Measurements from ENCODE around the gene SPPL3.

The SPPL3 gene

GRCh38 chr12:120836114-120836684 lies 68.0 kb downstream of the SPPL3 start:
- Histone ChIP-seq H4K20me1 (ENCODE audit: control insufficient read depth, insufficient read depth, low read depth, low read length) (no peaks in the 10 kb centered on the region; the same call in 1 of the 2 replicates), H3K36me3 (ENCODE audit: control insufficient read depth, low read length) (no peaks in the 10 kb centered on the region), H3K79me2 (ENCODE audit: control insufficient read depth, low read length) (peaks cover 49% of the 10 kb centered on the region), H3K4me2 (ENCODE audit: low read length) (no peak overlapping the region), H3F3A (ENCODE audit: control insufficient read depth, insufficient read depth) (peaks cover 4% of the 10 kb centered on the region; the same call in 1 of the 2 replicates), H3K27me3 (ENCODE audit: control insufficient read depth, low read length) (no peaks in the 10 kb centered on the region), H3K27ac (ENCODE audit: low read depth, low read length) (no peak overlapping the region), H3K9me2 (replicated peaks; ENCODE audit: control insufficient read depth, low read length) (no peaks in the 10 kb centered on the region), H3K4me1 (ENCODE audit: control insufficient read depth, low read length) (peaks cover 27% of the 10 kb centered on the region), H3K9me3 (ENCODE audit: control insufficient read depth, insufficient read depth, low read length) (no peaks in the 10 kb centered on the region), H3K4me3 (ENCODE audit: low read length) (no peak overlapping the region)
- TF ChIP-seq CTCF (IDR thresholded peaks at IDR 0.05; ENCODE audit: low read depth, low read length, poor library complexity, severe bottlenecking) (no peak), EZH2phosphoT487 (IDR thresholded peaks at IDR 0.05; ENCODE audit: borderline replicate concordance, low read length) (no peak)

- Histone ChIP-seq H3K4me3 (ENCODE audit: low read length) (no peak overlapping the region), H3K4me2 (ENCODE audit: low read length) (peak overlapping the region; percentile 15), H3K27ac (ENCODE audit: low read depth, low read length) (no peak overlapping the region), H3K27me3 (ENCODE audit: control insufficient read depth, low read length) (no peaks in the 10 kb centered on the region), H3K79me2 (ENCODE audit: control insufficient read depth, low read length) (peaks cover 51% of the 10 kb centered on the region), H3K9me2 (replicated peaks; ENCODE audit: control insufficient read depth, low read length) (no peaks in the 10 kb centered on the region), H3K36me3 (ENCODE audit: control insufficient read depth, low read length) (no peaks in the 10 kb centered on the region), H3F3A (ENCODE audit: control insufficient read depth, insufficient read depth) (peaks cover 7% of the 10 kb centered on the region; the same call in 1 of the 2 replicates), H3K9me3 (ENCODE audit: control insufficient read depth, insufficient read depth, low read length) (no peaks in the 10 kb centered on the region), H3K4me1 (ENCODE audit: control insufficient read depth, low read length) (peaks cover 30% of the 10 kb centered on the region), H4K20me1 (ENCODE audit: control insufficient read depth, insufficient read depth, low read depth, low read length) (no peaks in the 10 kb centered on the region; the same call in 1 of the 2 replicates)
- TF ChIP-seq EZH2phosphoT487 (IDR thresholded peaks at IDR 0.05; ENCODE audit: borderline replicate concordance, low read length): no peak
- no peak for TF ChIP-seq CTCF (IDR thresholded peaks at IDR 0.05; ENCODE audit: low read depth, low read length, poor library complexity, severe bottlenecking)
Observed at GRCh38 chr12:120835657-120836056, 68.5 kb downstream of the SPPL3 start.

DNA sequence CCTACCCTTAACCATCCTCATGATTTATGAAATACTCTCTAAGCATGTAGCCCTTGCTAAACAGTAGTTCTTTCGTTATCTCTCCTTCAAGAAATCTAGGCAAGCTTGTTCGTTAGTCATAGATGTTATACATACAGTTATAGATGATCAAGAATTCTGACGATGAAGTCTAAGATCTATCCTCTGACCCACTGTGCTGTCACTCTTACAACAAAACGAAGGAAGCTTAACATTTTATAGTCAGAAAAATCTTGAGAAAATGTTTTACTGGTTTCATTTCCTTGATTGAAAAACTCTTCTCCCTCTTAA lies 68.9 kb downstream of the SPPL3 start:
- H3K27me3 ChIP-seq (ENCODE audit: control insufficient read depth, low read length): no peaks in the 10 kb centered on the region
- no peaks in the 10 kb centered on the region for H3K9me3 ChIP-seq (ENCODE audit: control insufficient read depth, insufficient read depth, low read length)
- H3K36me3 ChIP-seq (ENCODE audit: control insufficient read depth, low read length): no peaks in the 10 kb centered on the region
- no peak overlapping the region for H3K27ac ChIP-seq (ENCODE audit: low read depth, low read length)
- H3K4me2 ChIP-seq (ENCODE audit: low read length): peak overlapping the region; percentile 15
- peaks cover 31% of the 10 kb centered on the region for H3K4me1 ChIP-seq (ENCODE audit: control insufficient read depth, low read length)
- H3K4me3 ChIP-seq (ENCODE audit: low read length): no peak overlapping the region
- H3F3A ChIP-seq (ENCODE audit: control insufficient read depth, insufficient read depth): peaks cover 9% of the 10 kb centered on the region; the same call in 1 of the 2 replicates
- H3K9me2 ChIP-seq (replicated peaks; ENCODE audit: control insufficient read depth, low read length): no peaks in the 10 kb centered on the region
- H3K79me2 ChIP-seq (ENCODE audit: control insufficient read depth, low read length): peaks cover 49% of the 10 kb centered on the region
- TF ChIP-seq CTCF (IDR thresholded peaks at IDR 0.05; ENCODE audit: low read depth, low read length, poor library complexity, severe bottlenecking): no peak
- TF ChIP-seq EZH2phosphoT487 (IDR thresholded peaks at IDR 0.05; ENCODE audit: borderline replicate concordance, low read length): no peak
- H4K20me1 ChIP-seq (ENCODE audit: control insufficient read depth, insufficient read depth, low read depth, low read length): no peaks in the 10 kb centered on the region; the same call in 1 of the 2 replicates
